Esophagus squamous epithelium (tissue), 5 donors: ENCODE results near the gene GMDS. TPM values are rescaled to one million over a fixed set of nuclear protein-coding genes. Genes with fewer than 3 reads are reported as not detected.

Experiments used
- DNase-seq: peaks from one replicate; lab custom pipeline; 2025; lab: John Stamatoyannopoulos, UW
- H3K27ac ChIP-seq, 4 donors: fragments of 200-600 bp; sonication (generic); one replicate each; pipeline ENCODE4 v1.5.1; 2016 to 2019; ENCODE audit warnings: mild to moderate bottlenecking in 1 of 4
- H3K27me3 ChIP-seq, 4 donors: fragments of 200-600 bp; sonication (generic); 1 replicate in 3 of 4; 2 replicates in 1 of 4; pipeline versions ENCODE4 v1.5.1 to v1.6.0; 2017 to 2021; ENCODE audit warnings: antibody characterized with exemption in 1 of 4
- H3K36me3 ChIP-seq, 3 donors: fragments of 200-600 bp; sonication (generic); one replicate each; pipeline ENCODE4 v1.5.1; 2016 to 2019
- H3K4me1 ChIP-seq, 3 donors: fragments of 200-600 bp; sonication (generic); one replicate each; pipeline ENCODE4 v1.5.1; 2017 to 2019
- H3K4me3 ChIP-seq, 4 donors: fragments of 200-600 bp; sonication (generic); 1 replicate in 3 of 4; 2 replicates in 1 of 4; pipeline ENCODE4 v1.5.1; 2016 to 2019; ENCODE audit warnings: mild to moderate bottlenecking in 2 of 4, moderate library complexity in 1 of 4
- H3K9me3 ChIP-seq, 3 donors: fragments of 200-600 bp; sonication (generic); one replicate each; pipeline ENCODE4 v1.5.1; 2016 to 2019
- CTCF ChIP-seq, 6 experiments: fragments of 450-650 bp in 4 of 6; fragments of 200-600 bp in 2 of 6; sonication (generic) in 2 of 6; IDR thresholded peaks; one replicate each; pipeline ENCODE4 v1.5.1; 2016 to 2019; ENCODE audit warnings: antibody characterized with exemption in 6 of 6, mild to moderate bottlenecking in 4 of 6, moderate library complexity in 4 of 6
- POLR2A ChIP-seq, 4 donors: fragments of 450-650 bp; IDR thresholded peaks; one replicate each; pipeline ENCODE4 v1.6.1; 2017; ENCODE audit warnings: antibody characterized with exemption in 4 of 4, mild to moderate bottlenecking in 4 of 4, moderate library complexity in 3 of 4
- WGBS, 2 donors: methylation state at CpG; one replicate each; pipeline ENCODE4 v1.1.5; 2018; 5-methylcytosine and 5-hydroxymethylcytosine counted together
- intact Hi-C: fragments of 100-400 bp; cut with DNase I; formaldehyde crosslinking; loops from one replicate; pipeline ENCODE4 v1.15.0; 2022
- total RNA-seq, 4 donors: library from RNA; depleted of rRNA; stranded (reverse); fragments of >200 nt; gene quantifications; one replicate each; pipeline ENCODE4 v1.1.0, GENCODE V29; 2016
- donor health status: DM: yes; HTN: yes; CAD: no.

The GMDS gene
- total RNA-seq, 4 donors from 2014 or later: 17.9 to 58.7 (median 36.7) TPM

- no peaks in the 10 kb centered on the region for H3K36me3 ChIP-seq
- no peak for TF ChIP-seq POLR2A (IDR thresholded peaks at IDR 0.05)
- TF ChIP-seq CTCF (IDR thresholded peaks at IDR 0.05): no peak
- 67 to 83% methylated on average over 5 to 11 of the region's 11 CpGs for WGBS, 2 donors
- H3K27me3 ChIP-seq: peaks cover 0 to 99% (median 11%) of the 10 kb centered on the region in 4 donors
- peak overlapping the region in 1 of 4 donors; percentile 12 for H3K27ac ChIP-seq
- H3K4me3 ChIP-seq: no peak overlapping the region
- intact Hi-C loops: no loop called here
- H3K9me3 ChIP-seq: no peaks in the 10 kb centered on the region
- peaks cover 8 to 47% (median 16%) of the 10 kb centered on the region in 3 donors for H3K4me1 ChIP-seq
- no peak for DNase-seq
Observed at GRCh38 chr6:1616701-1617463, 628.5 kb downstream of the GMDS start.

- Histone ChIP-seq H3K27me3 (peaks cover 0 to 100% (median 11%) of the 10 kb centered on the region in 4 donors), H3K36me3 (no peaks in the 10 kb centered on the region), H3K27ac (peak overlapping the region in 1 of 4 donors; percentile 70), H3K4me3 (peak overlapping the region in 1 of 4 donors; percentile 83), H3K9me3 (no peaks in the 10 kb centered on the region), H3K4me1 (peaks cover 8 to 56% (median 26%) of the 10 kb centered on the region in 3 donors)
- intact Hi-C loops: no loop called here
- WGBS, 2 donors: 70% methylated on average over 10 of the region's 10 CpGs
- TF ChIP-seq CTCF (IDR thresholded peaks at IDR 0.05): no peak
- TF ChIP-seq POLR2A (IDR thresholded peaks at IDR 0.05): no peak
- DNase-seq: no peak
Observed at GRCh38 chr6:1615853-1616420, 629.5 kb downstream of the GMDS start.

- Histone ChIP-seq H3K27me3 (peaks cover 0 to 100% (median 11%) of the 10 kb centered on the region in 4 donors), H3K27ac (peak overlapping the region in 2 of 4 donors; percentile 70 to 91), H3K4me1 (peaks cover 6 to 59% (median 32%) of the 10 kb centered on the region in 3 donors), H3K9me3 (no peaks in the 10 kb centered on the region), H3K36me3 (no peaks in the 10 kb centered on the region), H3K4me3 (peak overlapping the region in 3 of 4 donors; percentile 59 to 83 (median 67))
- 83 to 98% methylated on average over 5 to 16 of the region's 50 CpGs for WGBS, 2 donors
- TF ChIP-seq POLR2A (IDR thresholded peaks at IDR 0.05): no peak
- TF ChIP-seq CTCF (IDR thresholded peaks at IDR 0.05): no peak
- intact Hi-C loops: no loop called here
- no peak for DNase-seq
Observed at GRCh38 chr6:1615151-1615852, 630.1 kb downstream of the GMDS start.

GRCh38 chr6:1614448-1615150, 630.8 kb downstream of the GMDS start:
- intact Hi-C loops: no loop called here
- H3K27me3 ChIP-seq: peaks cover 0 to 99% (median 10%) of the 10 kb centered on the region in 4 donors
- H3K4me3 ChIP-seq: peak overlapping the region; percentile 57 to 83 (median 63)
- H3K9me3 ChIP-seq: no peaks in the 10 kb centered on the region
- WGBS, 2 donors: no CpG with 5 or more reads among the region's 85 CpGs
- peak overlapping the region; percentile 50 to 91 (median 61) for H3K27ac ChIP-seq
- TF ChIP-seq POLR2A (IDR thresholded peaks at IDR 0.05) (no peak), CTCF (IDR thresholded peaks at IDR 0.05) (no peak)
- H3K4me1 ChIP-seq: peaks cover 2 to 53% (median 25%) of the 10 kb centered on the region in 3 donors
- DNase-seq: no peak
- H3K36me3 ChIP-seq: no peaks in the 10 kb centered on the region
